Keratinocyte (primary cell): ENCODE results near the gene CELF2. TPM values are rescaled to one million over a fixed set of nuclear protein-coding genes. Genes with fewer than 3 reads are reported as not detected.

Source experiments
- DNase-seq: peaks from one replicate; pipeline ENCODE4 v3.0.0-alpha.2; 2011; ENCODE audit warnings: low read depth, missing footprints, low spot score
- FAIRE-seq: peaks from 2 replicates; lab custom pipeline; 2011; peaks lifted over from hg19 to GRCh38; lab: Jason Lieb, UNC
- H2AFZ ChIP-seq: 2 replicates; pipeline ENCODE4 v1.6.0; 2012; ENCODE audit warnings: low read length, control low read depth, inconsistent platforms; ENCODE audit not compliant: control insufficient read depth
- H3K27ac ChIP-seq: 2 replicates; pipeline ENCODE4 v1.5.1; 2011; ENCODE audit warnings: low read length; ENCODE audit not compliant: control insufficient read depth, insufficient read depth
- H3K27me3 ChIP-seq: 3 replicates; pipeline ENCODE4 v1.6.0; 2011; ENCODE audit warnings: low read length; ENCODE audit not compliant: control insufficient read depth, insufficient read depth; ENCODE audit errors: extremely low read depth
- H3K36me3 ChIP-seq, 2 experiments: 2 replicates in 1 of 2; 3 replicates in 1 of 2; pipeline ENCODE4 v1.5.1; 2011; ENCODE audit warnings: low read length in 2 of 2, mild to moderate bottlenecking in 1 of 2; ENCODE audit not compliant: control insufficient read depth in 2 of 2, insufficient read depth in 2 of 2; ENCODE audit errors: extremely low read depth in 1 of 2
- H3K4me1 ChIP-seq: 3 replicates; pipeline ENCODE4 v1.5.1; 2011; ENCODE audit warnings: low read length; ENCODE audit not compliant: control insufficient read depth, insufficient read depth; ENCODE audit errors: extremely low read depth
- H3K4me2 ChIP-seq: 3 replicates; pipeline ENCODE4 v1.6.0; 2011; ENCODE audit warnings: low read depth, low read length; ENCODE audit not compliant: control insufficient read depth, insufficient read depth; ENCODE audit errors: extremely low read depth
- H3K4me3 ChIP-seq, 3 experiments: fragments of 200-600 bp in 1 of 3; sonication (generic) in 1 of 3; 2 replicates in 2 of 3; 3 replicates in 1 of 3; pipeline ENCODE4 v1.5.1; 2011 to 2016; ENCODE audit warnings: low read length in 3 of 3, mild to moderate bottlenecking in 3 of 3, control low read depth in 2 of 3, inconsistent platforms in 1 of 3, low read depth in 1 of 3, mixed read lengths in 1 of 3, mixed run types in 1 of 3, moderate library complexity in 1 of 3; ENCODE audit not compliant: control insufficient read depth in 2 of 3, insufficient read depth in 2 of 3; ENCODE audit errors: extremely low read depth in 1 of 3
- H3K79me2 ChIP-seq: 2 replicates; pipeline ENCODE4 v1.6.0; 2012; ENCODE audit warnings: low read length; ENCODE audit not compliant: control insufficient read depth, insufficient read depth
- H3K9ac ChIP-seq: 3 replicates; pipeline ENCODE4 v1.6.0; 2011; ENCODE audit warnings: low read length; ENCODE audit not compliant: control insufficient read depth, insufficient read depth; ENCODE audit errors: extremely low read depth
- H3K9me1 ChIP-seq: 3 replicates; pipeline ENCODE4 v1.6.0; 2011; ENCODE audit warnings: low read length; ENCODE audit not compliant: control insufficient read depth, insufficient read depth; ENCODE audit errors: extremely low read depth
- H3K9me3 ChIP-seq: 2 replicates; pipeline ENCODE4 v1.5.1; 2012; ENCODE audit warnings: low read depth, low read length; ENCODE audit not compliant: control insufficient read depth
- H4K20me1 ChIP-seq: 3 replicates; pipeline ENCODE4 v1.6.0; 2011; ENCODE audit warnings: low read length; ENCODE audit not compliant: control insufficient read depth, insufficient read depth; ENCODE audit errors: extremely low read depth
- CTCF ChIP-seq, 3 experiments: IDR thresholded peaks in 1 of 3; conservative IDR thresholded peaks in 1 of 3; optimal IDR thresholded peaks in 1 of 3; 2 replicates in 2 of 3; 3 replicates in 1 of 3; pipeline versions ENCODE3 to v1.5.1; 2011; ENCODE audit warnings: low read length in 3 of 3, mild to moderate bottlenecking in 3 of 3, moderate library complexity in 2 of 3, control low read depth in 1 of 3, inconsistent platforms in 1 of 3; ENCODE audit not compliant: insufficient read depth in 2 of 3; ENCODE audit errors: extremely low read depth in 1 of 3
- EZH2 ChIP-seq: IDR thresholded peaks from one replicate; pipeline ENCODE4 v1.6.1; 2012; ENCODE audit warnings: inconsistent platforms, mild to moderate bottlenecking, low read length, moderate library complexity
- dilution Hi-C: fragments of 300-500 bp; cut with MboI; formaldehyde crosslinking; loops from one replicate; pipeline ENCODE4 v1.7.0; 2020; ENCODE audit warnings: low sequenced_read_pairs; ENCODE audit not compliant: extremely low pct_ligation_motif_present
- polyA plus RNA-seq, 5 experiments: library from polyadenylated mRNA; depleted of rRNA in 3 of 5; stranded (reverse) in 3 of 5; stranded (forward) in 1 of 5; unstranded in 1 of 5; fragments of >200 nt; gene quantifications; 1 replicate in 1 of 5; 2 replicates in 3 of 5; 3 replicates in 1 of 5; pipeline versions ENCODE4 v1.2.1 to v1.2.3, GENCODE V29; 2011 to 2012; ENCODE audit warnings: missing spikeins in 2 of 5, low read depth in 1 of 5, low replicate concordance in 1 of 5

CELF2 gene
- polyA plus RNA-seq, 1 donor (not counting 4 experiments of a cell fraction or from before 2014, with no cell fraction given): 9.8 TPM

- H3K4me3 ChIP-seq: no peak overlapping the region
- H3K9me3 ChIP-seq: no peaks in the 10 kb centered on the region
- no peaks in the 10 kb centered on the region for H4K20me1 ChIP-seq
- H3K4me2 ChIP-seq: no peak overlapping the region
- no peak overlapping the region for H2AFZ ChIP-seq
- no peak overlapping the region for H3K27ac ChIP-seq
- FAIRE-seq: no peak
- TF ChIP-seq EZH2 (no peak), CTCF (optimal IDR thresholded peaks at IDR 0.05 in 1 of 3, IDR thresholded peaks at IDR 0.05 in 1 of 3, conservative IDR thresholded peaks at IDR 0.05 in 1 of 3; ENCODE audit: extremely low read depth in 1 of 3, insufficient read depth in 2 of 3, low read length in 3 of 3) (no peak)
- H3K79me2 ChIP-seq: no peaks in the 10 kb centered on the region
- no peaks in the 10 kb centered on the region for H3K36me3 ChIP-seq
- no peaks in the 10 kb centered on the region for H3K9me1 ChIP-seq
- no peaks in the 10 kb centered on the region for H3K4me1 ChIP-seq
- no peak for DNase-seq
- dilution Hi-C loops: no loop called here
- H3K27me3 ChIP-seq: no peaks in the 10 kb centered on the region
- H3K9ac ChIP-seq: no peak overlapping the region
Measured at GRCh38 chr10:11063856-11064255, 46.2 kb downstream of the CELF2 start.

- FAIRE-seq: no peak
- dilution Hi-C loops: no loop called here
- no peak overlapping the region for H3K4me2 ChIP-seq
- TF ChIP-seq CTCF (optimal IDR thresholded peaks at IDR 0.05 in 1 of 3, IDR thresholded peaks at IDR 0.05 in 1 of 3, conservative IDR thresholded peaks at IDR 0.05 in 1 of 3; ENCODE audit: extremely low read depth in 1 of 3, insufficient read depth in 2 of 3, low read length in 3 of 3): no peak
- no peak overlapping the region for H3K27ac ChIP-seq
- H3K36me3 ChIP-seq: no peaks in the 10 kb centered on the region
- no peak overlapping the region for H3K9ac ChIP-seq
- no peak overlapping the region for H2AFZ ChIP-seq
- H3K4me1 ChIP-seq: no peaks in the 10 kb centered on the region
- no peaks in the 10 kb centered on the region for H3K9me3 ChIP-seq
- no peaks in the 10 kb centered on the region for H3K79me2 ChIP-seq
- H3K4me3 ChIP-seq: no peak overlapping the region
- H4K20me1 ChIP-seq: no peaks in the 10 kb centered on the region
- H3K27me3 ChIP-seq: no peaks in the 10 kb centered on the region
- H3K9me1 ChIP-seq: no peaks in the 10 kb centered on the region
- DNase-seq: no peak
Measured at GRCh38 chr10:11064832-11065231, 47.2 kb downstream of the CELF2 start.
